NB4 (cell line): Measurements from ENCODE around the gene PDZD2.

Experiments used
- CTCF ChIP-seq: IDR thresholded peaks from one replicate; pipeline ENCODE4 v1.5.1; 2012; ENCODE audit warnings: low read depth, low read length
- MAX ChIP-seq: IDR thresholded peaks from 2 replicates; pipeline ENCODE4 v1.6.1; 2011; ENCODE audit warnings: low read depth, low read length
- MYC ChIP-seq: IDR thresholded peaks from 2 replicates; pipeline ENCODE4 v1.6.1; 2011; ENCODE audit warnings: low read depth, low read length
- POLR2A ChIP-seq: IDR thresholded peaks from 2 replicates; pipeline ENCODE4 v1.6.1; 2011; ENCODE audit warnings: mild to moderate bottlenecking; ENCODE audit not compliant: insufficient read length; ENCODE audit errors: extremely low read depth

GRCh38 chr5:31783731-31784130 is 144.8 kb downstream of the PDZD2 start:
- TF ChIP-seq MYC (no peak), MAX (no peak), CTCF (no peak), POLR2A (no peak)
